ENCODE results near the gene KLHL11.

DNA sequence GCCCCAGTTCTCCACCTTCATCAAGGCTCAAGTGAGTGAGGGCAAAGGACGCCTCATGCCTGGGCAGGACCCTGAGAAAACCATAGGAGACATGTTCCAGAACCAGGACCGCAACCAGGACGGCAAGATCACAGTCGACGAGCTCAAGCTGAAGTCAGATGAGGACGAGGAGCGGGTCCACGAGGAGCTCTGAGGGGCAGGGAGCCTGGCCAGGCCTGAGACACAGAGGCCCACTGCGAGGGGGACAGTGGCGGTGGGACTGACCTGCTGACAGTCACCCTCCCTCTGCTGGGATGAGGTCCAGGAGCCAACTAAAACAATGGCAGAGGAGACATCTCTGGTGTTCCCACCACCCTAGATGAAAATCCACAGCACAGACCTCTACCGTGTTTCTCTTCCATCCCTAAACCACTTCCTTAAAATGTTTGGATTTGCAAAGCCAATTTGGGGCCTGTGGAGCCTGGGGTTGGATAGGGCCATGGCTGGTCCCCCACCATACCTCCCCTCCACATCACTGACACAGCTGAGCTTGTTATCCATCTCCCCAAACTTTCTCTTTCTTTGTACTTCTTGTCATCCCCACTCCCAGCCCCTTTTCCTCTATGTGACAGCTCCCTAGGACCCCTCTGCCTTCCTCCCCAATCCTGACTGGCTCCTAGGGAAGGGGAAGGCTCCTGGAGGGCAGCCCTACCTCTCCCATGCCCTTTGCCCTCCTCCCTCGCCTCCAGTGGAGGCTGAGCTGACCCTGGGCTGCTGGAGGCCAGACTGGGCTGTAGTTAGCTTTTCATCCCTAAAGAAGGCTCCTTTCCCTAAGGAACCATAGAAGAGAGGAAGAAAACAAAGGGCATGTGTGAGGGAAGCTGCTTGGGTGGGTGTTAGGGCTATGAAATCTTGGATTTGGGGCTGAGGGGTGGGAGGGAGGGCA lies 42.7 kb downstream of the KLHL11 start:
- TF ChIP-seq, protein P1, sequence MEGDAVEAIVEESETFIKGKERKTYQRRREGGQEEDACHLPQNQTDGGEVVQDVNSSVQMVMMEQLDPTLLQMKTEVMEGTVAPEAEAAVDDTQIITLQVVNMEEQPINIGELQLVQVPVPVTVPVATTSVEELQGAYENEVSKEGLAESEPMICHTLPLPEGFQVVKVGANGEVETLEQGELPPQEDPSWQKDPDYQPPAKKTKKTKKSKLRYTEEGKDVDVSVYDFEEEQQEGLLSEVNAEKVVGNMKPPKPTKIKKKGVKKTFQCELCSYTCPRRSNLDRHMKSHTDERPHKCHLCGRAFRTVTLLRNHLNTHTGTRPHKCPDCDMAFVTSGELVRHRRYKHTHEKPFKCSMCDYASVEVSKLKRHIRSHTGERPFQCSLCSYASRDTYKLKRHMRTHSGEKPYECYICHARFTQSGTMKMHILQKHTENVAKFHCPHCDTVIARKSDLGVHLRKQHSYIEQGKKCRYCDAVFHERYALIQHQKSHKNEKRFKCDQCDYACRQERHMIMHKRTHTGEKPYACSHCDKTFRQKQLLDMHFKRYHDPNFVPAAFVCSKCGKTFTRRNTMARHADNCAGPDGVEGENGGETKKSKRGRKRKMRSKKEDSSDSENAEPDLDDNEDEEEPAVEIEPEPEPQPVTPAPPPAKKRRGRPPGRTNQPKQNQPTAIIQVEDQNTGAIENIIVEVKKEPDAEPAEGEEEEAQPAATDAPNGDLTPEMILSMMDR (IDR thresholded peaks at IDR 0.05), result no peak
- no peak for TF ChIP-seq POLR2A (IDR thresholded peaks at IDR 0.05)
